Stimulated activated naive CD8-positive, alpha-beta T cell treated with anti-CD3 and anti-CD28 coated beads, Interleukin-15, amount 100 ng/mL, for 72 hours (primary cell): ENCODE results near the gene RTF2.

Experiments
- ATAC-seq: fragments of 150-1000 bp; cut with Tn5 transposase; 2 replicates; pipeline ENCODE4 v1.10.0; 2021; ENCODE audit warnings: mild to moderate bottlenecking, moderate library complexity
- DNase-seq, 2 donors: peaks; one replicate each; pipeline ENCODE4 v3.0.0; 2021 to 2022
- H3K27ac Mint-ChIP-seq, 2 donors: one replicate each; pipeline ENCODE4 v1.8.0; 2022; ENCODE audit warnings: mild to moderate bottlenecking in 2 of 2, mixed read lengths in 2 of 2, moderate library complexity in 2 of 2
- H3K27me3 Mint-ChIP-seq: one replicate; pipeline ENCODE4 v1.8.0; 2022; ENCODE audit warnings: mixed read lengths
- H3K4me1 Mint-ChIP-seq: one replicate; pipeline ENCODE4 v1.8.0; 2022; ENCODE audit warnings: mild to moderate bottlenecking, mixed read lengths
- H3K4me3 Mint-ChIP-seq, 2 donors: one replicate each; pipeline ENCODE4 v1.8.0; 2022; ENCODE audit warnings: mild to moderate bottlenecking in 2 of 2, mixed read lengths in 2 of 2, moderate library complexity in 1 of 2
- H3K9me3 Mint-ChIP-seq, 2 donors: one replicate each; pipeline ENCODE4 v1.8.0; 2022; ENCODE audit warnings: mixed read lengths in 2 of 2

RTF2 gene

GRCh38 chr20:56468316-56469076 lies at the start of gene RTF2:
TSS of gene RTF2 (plus strand) at chr20:56468627. CDS start at chr20:56468698, 71 bp downstream.
- ATAC-seq (peak; percentile 99), DNase-seq (peak; percentile 96 to 97)
- H3K4me1 Mint-ChIP-seq: peaks cover 53% of the 10 kb centered on the region
- no peaks in the 10 kb centered on the region for H3K9me3 Mint-ChIP-seq
- peak within 1 kb of the TSS; percentile 99 to 100 for H3K4me3 Mint-ChIP-seq
- H3K27ac Mint-ChIP-seq: peak within 1 kb of the TSS; percentile 99 to 100
- H3K27me3 Mint-ChIP-seq: no peaks in the 10 kb centered on the region

GRCh38 chr20:56420028-56420427 lies 48.4 kb upstream of the RTF2 start:
- H3K9me3 Mint-ChIP-seq: no peaks in the 10 kb centered on the region
- no peak for ATAC-seq

GRCh38 chr20:56420940-56421688 lies 47.3 kb upstream of the RTF2 start:
- peak overlapping the region; percentile 52 to 61 for H3K4me3 Mint-ChIP-seq
- H3K9me3 Mint-ChIP-seq: no peaks in the 10 kb centered on the region
- peaks cover 88% of the 10 kb centered on the region for H3K4me1 Mint-ChIP-seq
- peak overlapping the region; percentile 4 to 82 for H3K27ac Mint-ChIP-seq
- H3K27me3 Mint-ChIP-seq: no peaks in the 10 kb centered on the region
- ATAC-seq (no peak), DNase-seq (no peak)

More at GRCh38 chr20:56420028-56420427, 48.4 kb upstream of the RTF2 start:
- Mint-ChIP-seq H3K4me3 (no peak overlapping the region), H3K27ac (peak overlapping the region in 1 of 2 donors; percentile 42), H3K4me1 (peaks cover 86% of the 10 kb centered on the region), H3K27me3 (no peaks in the 10 kb centered on the region)
- no peak for DNase-seq

GRCh38 chr20:56422076-56422823 lies 46.2 kb upstream of the RTF2 start:
- ATAC-seq: no peak
- DNase-seq: no peak
- peaks cover 85% of the 10 kb centered on the region for H3K4me1 Mint-ChIP-seq
- peak overlapping the region; percentile 50 to 56 for H3K4me3 Mint-ChIP-seq
- no peaks in the 10 kb centered on the region for H3K9me3 Mint-ChIP-seq
- H3K27me3 Mint-ChIP-seq: no peaks in the 10 kb centered on the region
- H3K27ac Mint-ChIP-seq: peak overlapping the region; percentile 76 to 96

GRCh38 chr20:56422824-56423189 lies 45.6 kb upstream of the RTF2 start:
- Mint-ChIP-seq H3K27me3 (no peaks in the 10 kb centered on the region), H3K9me3 (no peaks in the 10 kb centered on the region), H3K4me1 (peaks cover 85% of the 10 kb centered on the region), H3K27ac (peak overlapping the region; percentile 76 to 96), H3K4me3 (peak overlapping the region; percentile 50 to 56)
- ATAC-seq: no peak
- DNase-seq: no peak

- ATAC-seq: no peak
- peaks cover 85% of the 10 kb centered on the region for H3K4me1 Mint-ChIP-seq
Observed at GRCh38 chr20:56423211-56423610, 45.2 kb upstream of the RTF2 start.

GRCh38 chr20:56423886-56424285 lies 44.5 kb upstream of the RTF2 start:
- DNase-seq (no peak), ATAC-seq (no peak)
- Mint-ChIP-seq H3K4me1 (peaks cover 85% of the 10 kb centered on the region), H3K9me3 (no peaks in the 10 kb centered on the region), H3K27me3 (no peaks in the 10 kb centered on the region), H3K4me3 (no peak overlapping the region), H3K27ac (no peak overlapping the region)

More at GRCh38 chr20:56423211-56423610, 45.2 kb upstream of the RTF2 start:
- DNase-seq: no peak
- Mint-ChIP-seq H3K4me3 (peak overlapping the region; percentile 50 to 56), H3K9me3 (no peaks in the 10 kb centered on the region), H3K27me3 (no peaks in the 10 kb centered on the region), H3K27ac (peak overlapping the region; percentile 76 to 96)

- H3K27ac Mint-ChIP-seq: no peak overlapping the region
- H3K9me3 Mint-ChIP-seq: no peaks in the 10 kb centered on the region
- ATAC-seq (no peak), DNase-seq (no peak)
- no peak overlapping the region for H3K4me3 Mint-ChIP-seq
- H3K4me1 Mint-ChIP-seq: peaks cover 85% of the 10 kb centered on the region
- H3K27me3 Mint-ChIP-seq: no peaks in the 10 kb centered on the region
Observed at GRCh38 chr20:56424931-56425330, 43.5 kb upstream of the RTF2 start.

- ATAC-seq: no peak
- no peak overlapping the region for H3K4me3 Mint-ChIP-seq
- H3K27ac Mint-ChIP-seq: peak overlapping the region in 1 of 2 donors; percentile 21
- DNase-seq: no peak
- H3K27me3 Mint-ChIP-seq: no peaks in the 10 kb centered on the region
- no peaks in the 10 kb centered on the region for H3K9me3 Mint-ChIP-seq
- H3K4me1 Mint-ChIP-seq: peaks cover 85% of the 10 kb centered on the region
Observed at GRCh38 chr20:56426026-56426425, 42.4 kb upstream of the RTF2 start.

- Mint-ChIP-seq H3K4me3 (no peak overlapping the region), H3K4me1 (peaks cover 76% of the 10 kb centered on the region), H3K27ac (no peak overlapping the region), H3K9me3 (no peaks in the 10 kb centered on the region), H3K27me3 (no peaks in the 10 kb centered on the region)
- DNase-seq (no peak), ATAC-seq (no peak)
Observed at GRCh38 chr20:56426926-56427325, 41.5 kb upstream of the RTF2 start.

- no peak for DNase-seq
- no peak for ATAC-seq
- Mint-ChIP-seq H3K4me1 (peaks cover 70% of the 10 kb centered on the region), H3K27ac (peak overlapping the region in 1 of 2 donors; percentile 3), H3K4me3 (no peak overlapping the region), H3K27me3 (no peaks in the 10 kb centered on the region), H3K9me3 (no peaks in the 10 kb centered on the region)
Observed at GRCh38 chr20:56427797-56428196, 40.6 kb upstream of the RTF2 start.

- Mint-ChIP-seq H3K4me1 (peaks cover 70% of the 10 kb centered on the region), H3K9me3 (no peaks in the 10 kb centered on the region), H3K27me3 (no peaks in the 10 kb centered on the region), H3K4me3 (peak overlapping the region in 1 of 2 donors; percentile 77), H3K27ac (peak overlapping the region in 1 of 2 donors; percentile 3)
- ATAC-seq (no peak), DNase-seq (no peak)
Observed at GRCh38 chr20:56428410-56428809, 40.0 kb upstream of the RTF2 start.

GRCh38 chr20:56428881-56429280 lies 39.5 kb upstream of the RTF2 start:
- ATAC-seq: no peak
- peak overlapping the region; percentile 93 to 99 for H3K27ac Mint-ChIP-seq
- DNase-seq: no peak
- no peaks in the 10 kb centered on the region for H3K27me3 Mint-ChIP-seq
- peak overlapping the region; percentile 77 to 88 for H3K4me3 Mint-ChIP-seq
- peaks cover 75% of the 10 kb centered on the region for H3K4me1 Mint-ChIP-seq
- H3K9me3 Mint-ChIP-seq: no peaks in the 10 kb centered on the region

- peaks cover 76% of the 10 kb centered on the region for H3K4me1 Mint-ChIP-seq
- peak; percentile 66 for ATAC-seq
- H3K4me3 Mint-ChIP-seq: peak overlapping the region; percentile 77 to 88
- no peaks in the 10 kb centered on the region for H3K27me3 Mint-ChIP-seq
- H3K9me3 Mint-ChIP-seq: no peaks in the 10 kb centered on the region
- DNase-seq: no peak
- peak overlapping the region; percentile 93 to 99 for H3K27ac Mint-ChIP-seq
Observed at GRCh38 chr20:56429502-56429901, 38.9 kb upstream of the RTF2 start.

- Mint-ChIP-seq H3K27me3 (no peaks in the 10 kb centered on the region), H3K4me1 (peaks cover 74% of the 10 kb centered on the region), H3K9me3 (peaks cover 0 to 3% of the 10 kb centered on the region in 2 donors), H3K27ac (peak overlapping the region; percentile 93 to 99), H3K4me3 (peak overlapping the region; percentile 77 to 88)
- no peak for ATAC-seq
- DNase-seq: no peak
Observed at GRCh38 chr20:56429941-56430340, 38.5 kb upstream of the RTF2 start.
